HG02678 (cell line): ENCODE data around the gene TMEM225B.
"Not testable (repeated sequence)": the region's sequence is repeated elsewhere in the genome, so short reads cannot be mapped to it uniquely, and the experiment has no call there.

Source experiments
- ATAC-seq: cut with Tn5 transposase; IDR thresholded peaks from one replicate; pipeline ENCODE4 v1.9.1; 2021; ENCODE audit warnings: mild to moderate bottlenecking, moderate library complexity; ENCODE audit not compliant: unreplicated experiment

TMEM225B gene

GRCh38 chr7:99623091-99623693, 25.1 kb downstream of the TMEM225B start:
- no peak for ATAC-seq

- no peak for ATAC-seq
These were observed 25.8 kb downstream of the TMEM225B start for GRCh38 chr7:99623702-99624447.

GRCh38 chr7:99624484-99624883, 26.4 kb downstream of the TMEM225B start:
- no peak for ATAC-seq

- no peak for ATAC-seq
These were observed 27.3 kb downstream of the TMEM225B start for GRCh38 chr7:99625321-99625720.

GRCh38 chr7:99625961-99626360, 27.9 kb downstream of the TMEM225B start:
- ATAC-seq, result no peak

- ATAC-seq, result no peak
These were observed 28.6 kb downstream of the TMEM225B start for GRCh38 chr7:99626661-99627060.

- no peak for ATAC-seq
These were observed 29.4 kb downstream of the TMEM225B start for GRCh38 chr7:99627513-99627912.

GRCh38 chr7:99628471-99629465, 30.7 kb downstream of the TMEM225B start:
- ATAC-seq, result no peak

GRCh38 chr7:99629643-99630042, 31.6 kb downstream of the TMEM225B start:
- ATAC-seq, result no peak

GRCh38 chr7:99631295-99632109, 33.4 kb downstream of the TMEM225B start:
- no peak for ATAC-seq

GRCh38 chr7:99637414-99637813, 39.3 kb downstream of the TMEM225B start:
- not testable (repeated sequence) for ATAC-seq

- ATAC-seq, result no peak
These were observed 40.7 kb downstream of the TMEM225B start for GRCh38 chr7:99638731-99639130.

- ATAC-seq, result no peak
These were observed 41.2 kb downstream of the TMEM225B start for GRCh38 chr7:99639267-99639666.

- no peak for ATAC-seq
These were observed 44.0 kb downstream of the TMEM225B start for GRCh38 chr7:99642027-99642426.

GRCh38 chr7:99643464-99643863, 45.4 kb downstream of the TMEM225B start:
- no peak for ATAC-seq

- ATAC-seq, result no peak
These were observed 46.4 kb downstream of the TMEM225B start for GRCh38 chr7:99644431-99644830.

GRCh38 chr7:99645590-99645989, 47.5 kb downstream of the TMEM225B start:
- no peak for ATAC-seq

- ATAC-seq, result no peak
These were observed 50.8 kb downstream of the TMEM225B start for GRCh38 chr7:99648843-99649242.

GRCh38 chr7:99651290-99651689, 53.2 kb downstream of the TMEM225B start:
- no peak for ATAC-seq

GRCh38 chr7:99652671-99653070, 54.6 kb downstream of the TMEM225B start:
- no peak for ATAC-seq

GRCh38 chr7:99653269-99653668, 55.2 kb downstream of the TMEM225B start:
- ATAC-seq, result not testable (repeated sequence)
